Gastrocnemius medialis (tissue), 4 donors: ENCODE data around the gene STAT1.

ENCODE experiments used
- POLR2A ChIP-seq, 2 donors: fragments of 450-650 bp; IDR thresholded peaks; one replicate each; pipeline ENCODE4 v1.6.1; 2017; ENCODE audit warnings: antibody characterized with exemption in 2 of 2, mild to moderate bottlenecking in 2 of 2, moderate library complexity in 2 of 2
- TF ChIP-seq, protein P1 (sequence below), 5 experiments: fragments of 450-650 bp in 3 of 5; fragments of 200-600 bp in 2 of 5; sonication (generic) in 2 of 5; IDR thresholded peaks in 4 of 5; conservative IDR thresholded peaks in 1 of 5; 1 replicate in 4 of 5; 2 replicates in 1 of 5; pipeline ENCODE4 v1.5.1; 2016 to 2019; ENCODE audit warnings: antibody characterized with exemption in 5 of 5, mild to moderate bottlenecking in 3 of 5, moderate library complexity in 3 of 5

DNA sequence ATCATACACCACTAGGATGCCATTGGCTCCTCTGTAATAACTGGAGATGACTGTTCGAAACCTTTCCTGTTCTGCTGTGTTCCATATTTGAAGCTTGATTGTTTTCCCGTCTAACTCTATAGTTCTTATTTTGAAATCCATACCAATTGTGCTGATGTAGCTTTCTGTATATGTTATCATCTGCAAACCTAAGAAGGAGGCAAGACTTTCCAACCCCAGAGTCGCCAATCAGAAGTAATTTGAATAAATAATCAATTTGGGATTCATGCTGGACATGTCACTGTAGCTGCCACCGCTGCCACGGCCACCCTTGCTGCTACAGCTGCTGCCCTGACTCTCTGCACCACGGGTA is 20.7 kb downstream of the STAT1 start:
- TF ChIP-seq POLR2A (IDR thresholded peaks at IDR 0.05) = no peak
- TF ChIP-seq, protein P1, sequence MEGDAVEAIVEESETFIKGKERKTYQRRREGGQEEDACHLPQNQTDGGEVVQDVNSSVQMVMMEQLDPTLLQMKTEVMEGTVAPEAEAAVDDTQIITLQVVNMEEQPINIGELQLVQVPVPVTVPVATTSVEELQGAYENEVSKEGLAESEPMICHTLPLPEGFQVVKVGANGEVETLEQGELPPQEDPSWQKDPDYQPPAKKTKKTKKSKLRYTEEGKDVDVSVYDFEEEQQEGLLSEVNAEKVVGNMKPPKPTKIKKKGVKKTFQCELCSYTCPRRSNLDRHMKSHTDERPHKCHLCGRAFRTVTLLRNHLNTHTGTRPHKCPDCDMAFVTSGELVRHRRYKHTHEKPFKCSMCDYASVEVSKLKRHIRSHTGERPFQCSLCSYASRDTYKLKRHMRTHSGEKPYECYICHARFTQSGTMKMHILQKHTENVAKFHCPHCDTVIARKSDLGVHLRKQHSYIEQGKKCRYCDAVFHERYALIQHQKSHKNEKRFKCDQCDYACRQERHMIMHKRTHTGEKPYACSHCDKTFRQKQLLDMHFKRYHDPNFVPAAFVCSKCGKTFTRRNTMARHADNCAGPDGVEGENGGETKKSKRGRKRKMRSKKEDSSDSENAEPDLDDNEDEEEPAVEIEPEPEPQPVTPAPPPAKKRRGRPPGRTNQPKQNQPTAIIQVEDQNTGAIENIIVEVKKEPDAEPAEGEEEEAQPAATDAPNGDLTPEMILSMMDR (IDR thresholded peaks at IDR 0.05 in 4 of 5, conservative IDR thresholded peaks at IDR 0.05 in 1 of 5) = no peak
